Measurements from ENCODE around the gene FOXN3.
A peak's percentile ranks its signal among the peaks of the same experiment; 100 is the strongest.

The FOXN3 gene

DNA sequence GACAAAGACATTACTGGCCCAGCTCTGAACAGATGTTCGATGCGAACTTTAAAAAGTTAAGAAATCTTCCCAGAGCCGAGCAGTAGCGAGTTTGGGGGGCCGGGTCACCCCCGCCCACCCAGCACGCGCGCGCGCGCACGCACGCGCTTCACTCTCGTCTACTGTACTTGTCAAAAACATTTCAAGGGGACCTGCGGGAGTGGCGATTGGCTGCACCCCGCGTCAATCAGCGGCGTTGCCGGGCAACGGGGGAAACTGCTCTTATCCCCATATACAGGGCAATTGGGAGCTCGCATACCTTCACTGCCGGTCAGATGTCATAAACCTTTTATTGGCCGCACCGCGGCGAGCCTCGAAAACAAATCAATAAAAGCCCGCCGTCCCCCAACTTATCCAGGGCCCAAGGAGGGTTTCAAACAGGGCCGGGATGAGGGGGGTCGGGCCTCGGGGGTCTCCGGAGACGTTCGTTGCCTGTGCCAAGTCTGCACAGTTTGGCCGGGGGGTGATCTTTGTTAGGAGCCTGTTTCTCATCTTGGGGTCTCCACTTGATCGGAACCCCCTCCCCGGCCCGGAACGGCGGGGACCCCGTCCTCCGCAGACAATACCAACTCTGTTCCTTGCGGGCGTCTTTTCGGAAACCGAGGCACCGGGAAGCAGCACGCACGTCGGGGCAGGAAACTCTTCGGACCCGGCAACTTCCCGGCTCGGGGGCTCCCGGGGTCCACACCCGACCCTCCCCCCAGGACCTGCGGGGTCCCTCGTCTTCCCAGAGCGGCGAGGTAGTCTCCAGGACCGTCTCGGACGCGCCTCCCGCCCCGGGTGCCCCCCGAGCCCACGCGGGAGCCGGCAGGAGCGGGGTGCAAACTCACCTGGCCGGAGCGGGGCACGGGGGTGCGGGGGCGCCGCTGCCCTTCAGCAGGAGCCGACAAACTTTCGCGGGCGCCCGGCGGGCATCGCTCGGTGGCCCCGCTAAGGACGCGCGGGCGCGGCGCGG is 734 bp downstream of the FOXN3 start:
- DNase-seq (ENCODE audit: low read depth, low spot score) = peak; percentile 94
- peak overlapping the region; percentile 37 for H3K27ac ChIP-seq

GRCh38 chr14:89415159-89415558 is 1.9 kb downstream of the FOXN3 start:
- no peak overlapping the region for H3K27ac ChIP-seq
- DNase-seq (ENCODE audit: low read depth, low spot score) = no peak

GRCh38 chr14:89411976-89412375 is 5.1 kb downstream of the FOXN3 start:
- no peak overlapping the region for H3K27ac ChIP-seq
- no peak for DNase-seq (ENCODE audit: low read depth, low spot score)

DNA sequence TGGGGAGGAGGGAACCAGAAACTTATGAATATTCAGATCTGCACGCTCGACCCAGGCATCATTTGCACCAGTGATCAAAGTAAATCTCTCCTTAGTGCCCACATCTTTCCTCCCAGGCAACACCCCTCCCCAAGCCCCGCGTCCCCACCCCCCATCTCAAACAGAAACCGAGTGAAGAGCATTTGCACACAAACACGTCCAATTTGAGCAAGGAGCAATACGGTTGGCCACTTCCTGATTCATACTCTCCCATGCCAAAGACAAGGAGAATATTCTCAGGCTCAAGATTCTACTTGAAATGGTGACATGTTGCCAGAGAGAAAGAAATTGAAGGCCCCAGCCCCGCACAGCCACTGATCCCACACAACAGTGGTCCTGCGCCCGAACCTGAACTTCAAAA is 7.1 kb downstream of the FOXN3 start:
- no peak for DNase-seq (ENCODE audit: low read depth, low spot score)
- peak overlapping the region; percentile 78 for H3K27ac ChIP-seq

- peak overlapping the region; percentile 78 for H3K27ac ChIP-seq
- peak; percentile 57 for DNase-seq (ENCODE audit: low read depth, low spot score)
These were observed 7.9 kb downstream of the FOXN3 start for GRCh38 chr14:89408907-89409700.

DNA sequence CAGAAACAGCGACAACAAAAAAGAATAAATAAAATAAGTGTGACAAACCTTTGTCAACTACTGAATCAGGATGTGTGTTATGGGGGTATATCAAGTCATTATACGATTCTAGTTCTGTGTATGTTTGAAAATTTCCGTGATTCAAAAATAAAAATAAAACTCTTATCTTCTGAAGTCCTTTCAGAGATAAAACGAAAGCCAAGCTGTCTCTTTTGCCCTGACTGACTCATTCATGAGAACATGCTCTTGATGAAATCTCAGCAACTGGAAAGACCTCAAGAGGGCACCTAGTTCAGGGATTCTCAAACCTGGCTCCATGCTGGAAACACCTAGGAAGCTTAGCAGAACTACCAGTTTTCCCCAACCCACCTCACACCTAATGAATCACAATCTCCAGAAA is 9.2 kb downstream of the FOXN3 start:
- peak overlapping the region; percentile 78 for H3K27ac ChIP-seq
- DNase-seq (ENCODE audit: low read depth, low spot score) = no peak

DNA sequence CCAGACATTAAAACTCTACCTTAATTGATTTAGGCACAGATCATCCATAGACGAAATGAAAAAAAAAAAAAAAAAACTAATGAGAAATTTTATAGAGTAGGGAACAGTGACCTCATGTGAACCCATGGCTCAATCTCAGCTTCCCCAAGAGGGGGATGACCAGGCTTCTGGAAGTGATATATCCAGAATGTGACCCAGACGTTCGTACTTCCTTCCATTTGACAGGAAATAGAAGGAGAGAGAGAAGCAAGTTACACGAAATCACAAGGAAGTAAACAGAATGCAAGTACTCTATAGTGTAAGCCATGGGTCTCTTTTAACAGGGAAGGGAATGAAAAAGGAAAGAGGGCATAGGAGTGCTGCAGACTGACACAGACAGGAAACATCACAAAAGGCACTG is 10.1 kb downstream of the FOXN3 start:
- H3K27ac ChIP-seq = no peak overlapping the region
- DNase-seq (ENCODE audit: low read depth, low spot score) = no peak

- no peak for DNase-seq (ENCODE audit: low read depth, low spot score)
- no peak overlapping the region for H3K27ac ChIP-seq
These were observed 10.7 kb downstream of the FOXN3 start for GRCh38 chr14:89406361-89406760.

DNA sequence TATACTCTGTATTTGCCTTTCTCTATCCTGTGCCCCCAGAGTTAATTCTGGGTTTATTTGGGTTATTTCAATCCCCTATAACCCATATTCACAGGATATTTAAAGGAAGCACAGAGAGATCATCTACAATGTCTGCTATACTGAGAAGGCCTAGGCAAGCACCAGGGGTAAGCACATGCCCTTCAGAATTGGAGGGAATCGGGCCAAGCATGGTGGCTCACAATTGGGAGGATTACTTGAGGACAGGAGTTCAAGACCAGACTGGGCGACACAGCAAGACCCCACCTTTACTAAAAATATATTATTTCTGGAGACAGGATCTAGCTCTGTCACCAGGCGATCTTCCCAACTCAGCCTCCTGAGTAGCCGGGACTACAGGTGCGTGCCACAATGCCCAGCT is 11.3 kb downstream of the FOXN3 start:
- DNase-seq (ENCODE audit: low read depth, low spot score) = no peak
- H3K27ac ChIP-seq = no peak overlapping the region

DNA sequence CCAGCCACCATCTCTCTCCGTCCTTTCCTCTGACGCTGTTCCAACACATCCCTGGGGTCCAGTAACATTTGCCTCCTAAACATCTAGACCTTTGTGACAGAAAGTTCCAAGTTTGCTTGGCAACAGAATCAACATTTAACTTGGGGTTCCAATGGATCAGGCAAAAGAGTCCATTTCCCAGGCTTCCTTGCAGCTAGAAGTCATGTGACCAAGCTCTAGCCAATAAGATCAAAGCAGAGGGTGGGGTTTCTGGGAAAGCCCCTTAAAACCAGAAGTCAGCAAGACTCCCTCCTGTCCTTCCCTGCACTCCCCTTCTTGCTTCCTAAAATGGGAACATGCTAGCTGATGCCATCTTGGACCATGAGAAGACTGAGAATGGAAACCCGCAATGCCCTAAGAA is 14.7 kb downstream of the FOXN3 start:
- no peak for DNase-seq (ENCODE audit: low read depth, low spot score)
- H3K27ac ChIP-seq = no peak overlapping the region

DNA sequence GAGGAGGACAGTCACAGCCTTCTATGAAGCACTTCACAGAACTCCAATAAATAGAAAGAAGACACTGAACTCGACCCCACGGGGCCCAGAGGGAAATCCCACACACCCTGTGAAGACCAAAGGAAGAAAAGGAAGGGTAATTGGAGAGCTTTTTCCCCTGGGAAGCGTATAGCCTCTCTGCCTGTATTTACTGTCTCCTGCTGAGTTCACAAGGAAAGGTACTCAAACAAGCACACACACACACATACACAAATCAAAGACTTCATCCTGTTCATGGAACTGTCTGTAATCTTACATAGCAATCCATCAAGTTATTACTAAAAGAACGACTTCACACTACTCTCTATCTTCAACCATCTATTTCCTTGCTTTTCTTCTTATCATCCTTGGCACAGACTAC is 15.3 kb downstream of the FOXN3 start:
- DNase-seq (ENCODE audit: low read depth, low spot score) = no peak
- no peak overlapping the region for H3K27ac ChIP-seq

DNA sequence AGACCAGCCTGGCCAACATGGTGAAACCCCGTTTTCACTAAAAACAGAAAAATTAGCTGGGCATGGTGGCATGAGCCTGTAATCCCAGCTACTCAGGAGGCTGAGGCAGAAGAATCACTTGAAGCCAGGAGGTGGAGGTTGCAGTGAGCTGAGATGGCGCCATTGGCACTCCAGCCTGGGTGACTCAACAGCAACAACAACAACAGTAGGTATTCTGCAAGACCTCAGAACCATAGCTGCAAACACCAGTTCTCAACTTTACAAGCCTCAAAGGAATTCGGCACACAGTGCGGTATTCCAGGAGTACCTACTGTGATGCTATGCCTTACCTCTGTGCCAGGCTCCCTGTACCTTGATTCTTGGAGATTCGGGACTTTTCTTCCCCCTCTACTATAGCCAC is 15.8 kb downstream of the FOXN3 start:
- no peak overlapping the region for H3K27ac ChIP-seq
- DNase-seq (ENCODE audit: low read depth, low spot score) = no peak

DNA sequence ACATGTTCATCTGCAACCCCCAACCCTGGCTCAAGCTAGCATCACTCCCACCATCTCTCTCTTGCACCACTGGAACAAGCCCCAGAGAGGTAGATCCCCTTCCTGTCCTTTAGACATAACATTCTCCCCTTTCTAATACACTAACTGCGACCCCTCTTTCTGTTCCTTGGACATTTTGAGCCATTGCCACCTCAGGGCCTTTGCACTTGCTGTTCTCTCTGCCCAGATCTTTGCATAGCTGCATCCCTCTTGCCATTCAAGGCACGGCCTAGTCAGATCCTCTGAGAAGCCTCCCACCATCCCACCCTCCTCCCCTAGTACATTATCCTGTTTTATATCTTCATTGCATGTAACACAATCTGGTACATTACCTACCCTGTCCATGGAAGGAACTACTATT is 16.5 kb downstream of the FOXN3 start:
- no peak overlapping the region for H3K27ac ChIP-seq
- no peak for DNase-seq (ENCODE audit: low read depth, low spot score)

GRCh38 chr14:89399594-89400068 is 17.4 kb downstream of the FOXN3 start:
- no peak overlapping the region for H3K27ac ChIP-seq
- DNase-seq (ENCODE audit: low read depth, low spot score) = no peak

GRCh38 chr14:89399157-89399556 is 17.9 kb downstream of the FOXN3 start:
- no peak for DNase-seq (ENCODE audit: low read depth, low spot score)
- H3K27ac ChIP-seq = no peak overlapping the region

- DNase-seq (ENCODE audit: low read depth, low spot score) = no peak
- no peak overlapping the region for H3K27ac ChIP-seq
These were observed 19.3 kb downstream of the FOXN3 start for GRCh38 chr14:89397569-89398230.

DNA sequence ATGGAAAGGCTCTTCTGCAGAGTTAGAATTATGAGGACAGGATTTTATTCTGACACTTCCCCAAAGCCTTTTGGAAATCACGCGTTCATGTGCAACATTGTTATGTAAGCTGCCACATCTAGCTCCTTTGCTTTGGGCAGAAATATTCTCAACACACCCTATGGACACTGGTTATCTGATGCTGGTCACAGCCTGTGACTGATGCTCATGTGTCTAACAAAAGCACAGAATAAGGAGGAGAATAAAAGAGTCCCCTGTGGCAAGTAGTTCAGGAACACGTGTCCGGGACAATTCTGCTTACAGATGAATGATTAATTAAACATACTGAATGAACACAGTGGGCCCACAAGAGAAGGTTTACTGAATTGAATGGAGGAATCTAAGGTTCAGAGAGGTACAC is 22.1 kb downstream of the FOXN3 start:
- no peak for DNase-seq (ENCODE audit: low read depth, low spot score)
- H3K27ac ChIP-seq = no peak overlapping the region

GRCh38 chr14:89393222-89393745 is 23.7 kb downstream of the FOXN3 start:
- no peak overlapping the region for H3K27ac ChIP-seq
- no peak for DNase-seq (ENCODE audit: low read depth, low spot score)

DNA sequence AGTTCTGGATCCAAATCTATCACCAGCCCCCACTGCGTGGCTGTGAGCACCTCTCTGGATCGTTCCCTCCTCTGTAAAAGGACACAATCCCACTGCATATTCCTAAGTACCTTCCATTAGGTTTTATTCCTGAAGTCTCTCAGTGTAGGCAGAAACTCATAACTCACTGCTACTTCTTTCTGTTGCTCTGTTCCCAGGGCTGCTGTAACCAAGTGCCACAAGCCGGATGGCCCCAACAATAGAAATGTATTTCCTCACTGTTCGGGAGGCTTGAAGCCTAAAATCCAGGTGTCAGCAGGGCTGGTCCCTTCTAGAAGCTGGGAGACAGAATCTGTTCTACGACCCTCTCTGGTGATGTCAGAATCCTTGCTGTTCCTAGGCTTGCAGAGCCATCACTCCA is 24.9 kb downstream of the FOXN3 start:
- no peak for DNase-seq (ENCODE audit: low read depth, low spot score)
- H3K27ac ChIP-seq = no peak overlapping the region

GRCh38 chr14:89391556-89391955 is 25.5 kb downstream of the FOXN3 start:
- no peak for DNase-seq (ENCODE audit: low read depth, low spot score)
- H3K27ac ChIP-seq = no peak overlapping the region

Data from epithelial cell of prostate (primary cell).